GM12878 (cell line): ENCODE results near the gene MAPKBP1.

Experiments used
- EP300 ChIP-seq, 2 experiments: fragments of 150-350 bp in 1 of 2; IDR thresholded peaks; 2 replicates each; pipeline ENCODE4 v1.6.1; 2011 to 2012; ENCODE audit warnings: low read depth in 2 of 2, low read length in 2 of 2, borderline replicate concordance in 1 of 2, improper control_type of control experiment in 1 of 2, inconsistent platforms in 1 of 2; ENCODE audit not compliant: control insufficient read depth in 1 of 2
- HCFC1 ChIP-seq: fragments of 150-350 bp; IDR thresholded peaks from 2 replicates; pipeline ENCODE4 v1.6.1; 2014; ENCODE audit warnings: low read length
- NR2F1 ChIP-seq: fragments of 450-650 bp; conservative IDR thresholded peaks from 2 replicates; pipeline ENCODE4 v1.6.1; 2017; ENCODE audit warnings: mild to moderate bottlenecking
- POLR2A ChIP-seq: IDR thresholded peaks from 2 replicates; pipeline ENCODE4 v1.6.1; 2011; ENCODE audit warnings: low read depth, mild to moderate bottlenecking, low read length
- POLR2AphosphoS2 ChIP-seq: IDR thresholded peaks from 2 replicates; pipeline ENCODE4 v1.6.1; 2011; ENCODE audit warnings: low read depth, mild to moderate bottlenecking, low read length, improper control_type of control experiment, moderate library complexity
- RAD51 ChIP-seq: fragments of 450-650 bp; IDR thresholded peaks from 2 replicates; pipeline ENCODE4 v1.6.1; 2016; ENCODE audit warnings: moderate library complexity, mild to moderate bottlenecking, inconsistent platforms
- SKIL ChIP-seq: fragments of 450-650 bp; IDR thresholded peaks from 2 replicates; pipeline ENCODE4 v1.6.1; 2017; ENCODE audit warnings: mild to moderate bottlenecking, low read depth, inconsistent platforms; ENCODE audit not compliant: poor library complexity, severe bottlenecking
- SMC3 ChIP-seq: IDR thresholded peaks from 2 replicates; pipeline ENCODE4 v1.6.1; 2011; ENCODE audit warnings: low read length, improper control_type of control experiment, borderline replicate concordance
- TAF1 ChIP-seq: IDR thresholded peaks from 2 replicates; pipeline ENCODE4 v1.6.1; 2011; ENCODE audit warnings: mild to moderate bottlenecking, low read depth, low read length, borderline replicate concordance
- YBX1 ChIP-seq: fragments of 450-650 bp; IDR thresholded peaks from 2 replicates; pipeline ENCODE4 v1.6.1; 2016; ENCODE audit warnings: antibody characterized with exemption

GRCh38 chr15:41841131-41841530 is 66.8 kb downstream of the MAPKBP1 start:
- no peak for TF ChIP-seq EP300 (IDR thresholded peaks at IDR 0.05; ENCODE audit: borderline replicate concordance in 1 of 2, control insufficient read depth in 1 of 2, low read depth in 2 of 2, low read length in 2 of 2)
- no peak for TF ChIP-seq SMC3
- TF ChIP-seq YBX1: no peak
- no peak for TF ChIP-seq POLR2A
- no peak for TF ChIP-seq SKIL
- no peak for TF ChIP-seq HCFC1
- no peak for TF ChIP-seq TAF1
- no peak for TF ChIP-seq NR2F1
- no peak for TF ChIP-seq POLR2AphosphoS2
- TF ChIP-seq RAD51: no peak
